HepG2 (cell line): ENCODE data around the gene FREM3. TPM values are rescaled to one million over a fixed set of nuclear protein-coding genes. Genes with fewer than 3 reads are reported as not detected.

Source experiments
- ATAC-seq: fragments of 200-7000 bp; cut with Tn5 transposase; 3 replicates; pipeline ENCODE4 v1.9.1; 2020; ENCODE audit warnings: mild to moderate bottlenecking, moderate library complexity
- BruUV-seq: library from RNA; stranded (reverse); fragments of 400-500 nt; replicated peaks from 2 replicates; lab custom pipeline; 2021; lab: Mats Ljungman, UMichigan
- CTCF ChIA-PET: fragments of 300-600 bp; formaldehyde crosslinking; extraction: SDS; loops from one replicate; lab custom pipeline; 2021; ENCODE audit warnings: low total read pairs, inconsistent platforms, low intra/inter-chr PET ratio; lab: Yijun Ruan, JAX
- POLR2A ChIA-PET: fragments of 350-600 bp; sonication (Branson Sonifier 250); formaldehyde crosslinking; loops from one replicate; lab custom pipeline; 2020; ENCODE audit warnings: antibody characterized with exemption, inconsistent platforms; lab: Yijun Ruan, JAX
- DNase-seq: peaks from one replicate; pipeline ENCODE4 v3.0.0-alpha.2; 2015; ENCODE audit warnings: low spot score
- FAIRE-seq: peaks from 3 replicates; lab custom pipeline; 2011; peaks lifted over from hg19 to GRCh38; lab: Jason Lieb, UNC
- H2AFZ ChIP-seq: one replicate; pipeline ENCODE4 v1.6.1; 2011; ENCODE audit warnings: low read length, inconsistent platforms
- H3K27ac ChIP-seq: fragments of 300-600 bp; 3 replicates; pipeline ENCODE4 v1.8.0; 2011; ENCODE audit warnings: mixed run types, mild to moderate bottlenecking, mixed read lengths, low read length, inconsistent platforms; ENCODE audit not compliant: insufficient read depth; ENCODE audit errors: extremely low read length
- H3K27me3 ChIP-seq, 2 experiments: fragments of 200-600 bp in 1 of 2; 2 replicates in 1 of 2; 3 replicates in 1 of 2; pipeline versions ENCODE4 v1.6.0 to v1.8.0; 2011; ENCODE audit warnings: low read length in 2 of 2, mild to moderate bottlenecking in 2 of 2, moderate library complexity in 2 of 2, inconsistent platforms in 1 of 2; ENCODE audit not compliant: insufficient read depth in 2 of 2, control insufficient read depth in 1 of 2
- H3K36me3 ChIP-seq, 2 experiments: fragments of 200-600 bp in 1 of 2; replicated peaks in 1 of 2; 2 replicates in 1 of 2; 3 replicates in 1 of 2; pipeline versions ENCODE4 v1.5.1 to v1.8.0; 2011; ENCODE audit warnings: low read length in 2 of 2, inconsistent platforms in 1 of 2; ENCODE audit not compliant: insufficient read depth in 2 of 2, control insufficient read depth in 1 of 2
- H3K4me1 ChIP-seq: 2 replicates; pipeline ENCODE4 v1.5.1; 2012; ENCODE audit warnings: low read length, inconsistent platforms; ENCODE audit not compliant: insufficient read depth
- H3K4me2 ChIP-seq: 2 replicates; pipeline ENCODE4 v1.6.0; 2011; ENCODE audit warnings: low read depth, low read length, inconsistent platforms
- H3K4me3 ChIP-seq, 3 experiments: fragments of 200-600 bp in 1 of 3; sonication (generic), shearing (Covaris generic) in 1 of 3; replicated peaks in 1 of 3; 2 replicates each; pipeline ENCODE4 v1.5.1; 2011 to 2016; ENCODE audit warnings: low read length in 3 of 3, inconsistent platforms in 2 of 3, low read depth in 2 of 3, mild to moderate bottlenecking in 2 of 3, control low read depth in 1 of 3, mixed read lengths in 1 of 3; ENCODE audit not compliant: insufficient read depth in 1 of 3
- H3K79me2 ChIP-seq: one replicate; pipeline ENCODE4 v1.6.1; 2011; ENCODE audit warnings: low read length, inconsistent platforms; ENCODE audit not compliant: insufficient read depth
- H3K9ac ChIP-seq: 2 replicates; pipeline ENCODE4 v1.6.0; 2011; ENCODE audit warnings: mild to moderate bottlenecking, low read depth, low read length, inconsistent platforms; ENCODE audit not compliant: insufficient read depth
- H3K9me3 ChIP-seq: 2 replicates; pipeline ENCODE4 v1.5.1; 2012; ENCODE audit warnings: mild to moderate bottlenecking, low read length
- H4K20me1 ChIP-seq: 2 replicates; pipeline ENCODE4 v1.6.0; 2011; ENCODE audit warnings: inconsistent platforms, mild to moderate bottlenecking, low read length, moderate library complexity; ENCODE audit not compliant: insufficient read depth
- BRCA1 ChIP-seq: sonication (generic); formaldehyde crosslinking; IDR thresholded peaks from 2 replicates; pipeline ENCODE4 v1.4.0; 2020; ENCODE audit warnings: missing genetic modification reagents
- KLF13 ChIP-seq: sonication (generic); formaldehyde crosslinking; IDR thresholded peaks from 2 replicates; pipeline ENCODE4 v1.4.0; 2020; ENCODE audit warnings: mild to moderate bottlenecking, missing genetic modification reagents
- NONO ChIP-seq, 2 experiments: fragments of 450-650 bp in 1 of 2; sonication (generic) in 1 of 2; formaldehyde crosslinking in 1 of 2; IDR thresholded peaks in 1 of 2; conservative IDR thresholded peaks in 1 of 2; 2 replicates each; pipeline versions ENCODE4 v1.6.1 to v1.8.0; 2017 to 2022; ENCODE audit warnings: mild to moderate bottlenecking in 1 of 2, missing genetic modification reagents in 1 of 2, moderate library complexity in 1 of 2
- RFX1 ChIP-seq: fragments of 450-650 bp; IDR thresholded peaks from 2 replicates; pipeline ENCODE4 v1.6.1; 2017
- RFX3 ChIP-seq: IDR thresholded peaks from 2 replicates; pipeline ENCODE4 v1.6.1; 2016; ENCODE audit warnings: missing biosample characterization, missing genetic modification reagents
- ZFP36L2 ChIP-seq: sonication (generic); formaldehyde crosslinking; IDR thresholded peaks from 2 replicates; pipeline ENCODE4 v1.4.0; 2020; ENCODE audit warnings: missing genetic modification reagents
- ZMYM3 ChIP-seq: sonication (generic); formaldehyde crosslinking; IDR thresholded peaks from 2 replicates; pipeline ENCODE4 v1.5.1; 2020; ENCODE audit warnings: mild to moderate bottlenecking, missing genetic modification reagents
- ZNF225 ChIP-seq: sonication (generic); formaldehyde crosslinking; IDR thresholded peaks from 2 replicates; pipeline ENCODE4 v1.4.0; 2020; ENCODE audit warnings: mild to moderate bottlenecking, missing genetic modification reagents
- ZNF607 ChIP-seq: sonication (generic); formaldehyde crosslinking; IDR thresholded peaks from 2 replicates; pipeline ENCODE4 v1.5.1; 2020; ENCODE audit warnings: missing genetic modification reagents, mild to moderate bottlenecking, borderline replicate concordance
- ZNF749 ChIP-seq: sonication (generic); formaldehyde crosslinking; IDR thresholded peaks from 2 replicates; pipeline ENCODE4 v1.8.0; 2022; ENCODE audit warnings: mild to moderate bottlenecking, missing genetic modification reagents, moderate library complexity, borderline replicate concordance
- WGBS: methylation state at CpG from one replicate; pipeline ENCODE4 v1.1.6; 2017; ENCODE audit warnings: low lambda C conversion rate; 5-methylcytosine and 5-hydroxymethylcytosine counted together
- in situ Hi-C: cut with HindIII; loops from 2 replicates; pipeline ENCODE4 v1.10.0; 2017; ENCODE audit warnings: low pct_unique_long_range_greater_than_20kb; ENCODE audit not compliant: extremely low pct_ligation_motif_present
- intact Hi-C: fragments of 100-400 bp; cut with micrococcal nuclease; formaldehyde crosslinking; loops from one replicate; pipeline ENCODE4 v1.10.0; 2022; ENCODE audit not compliant: unreplicated experiment
- polyA plus RNA-seq, 8 experiments: library from polyadenylated mRNA; depleted of rRNA in 3 of 8; stranded (reverse) in 7 of 8; unstranded in 1 of 8; fragments of >200 nt; fragmentation: Illumina TruSeq in 4 of 8; extraction: Trizol in 4 of 8; gene quantifications; 2 replicates each; pipeline versions ENCODE4 v1.2.1 to v1.2.3, GENCODE V29; 2011 to 2016; ENCODE audit warnings: low read depth in 4 of 8, missing spikeins in 1 of 8, mixed read lengths in 1 of 8; ENCODE audit not compliant: insufficient read depth in 1 of 8
- total RNA-seq, 5 experiments: library from RNA; depleted of rRNA; stranded (reverse); fragments of >200 nt; fragmentation: Illumina TruSeq; extraction: Trizol; gene quantifications; 2 replicates each; pipeline ENCODE4 v1.2.3, GENCODE V29; 2016; ENCODE audit warnings: low read depth in 1 of 5

The FREM3 gene
- total and polyA plus RNA-seq, 2 of the 13 experiments (the other 11 are each of a cell fraction or from before 2014, with no cell fraction given) = not detected

GRCh38 chr4:143599827-143600226 lies 100.6 kb downstream of the FREM3 start:
- ChIA-PET POLR2A (no interaction called here), CTCF (no interaction called here)
- TF ChIP-seq RFX1 = no peak
- TF ChIP-seq KLF13 (CRISPR knock-in tag) = no peak
- TF ChIP-seq ZNF225 (CRISPR knock-in tag) = no peak
- no peak for TF ChIP-seq ZMYM3 (CRISPR knock-in tag)
- TF ChIP-seq BRCA1 (CRISPR knock-in tag) = no peak
- no peak for TF ChIP-seq ZNF749 (CRISPR knock-in tag)
- no peak for TF ChIP-seq ZFP36L2 (CRISPR knock-in tag)
- FAIRE-seq (no peak), ATAC-seq (no peak), DNase-seq (no peak)
- no peaks in the 10 kb centered on the region for H3K79me2 ChIP-seq
- BruUV-seq = no TSS peak
- WGBS = 55% methylated on average over 1 of the region's 1 CpG
- in situ Hi-C loops (no loop called here), intact Hi-C loops (no loop called here)
- no peaks in the 10 kb centered on the region for H3K27me3 ChIP-seq
- no peak overlapping the region for H3K4me3 ChIP-seq
- no peak overlapping the region for H2AFZ ChIP-seq
- no peak overlapping the region for H3K27ac ChIP-seq
- no peaks in the 10 kb centered on the region for H3K36me3 ChIP-seq
- no peaks in the 10 kb centered on the region for H3K4me1 ChIP-seq
- no peak overlapping the region for H3K9ac ChIP-seq
- H4K20me1 ChIP-seq = no peaks in the 10 kb centered on the region
- H3K9me3 ChIP-seq = no peaks in the 10 kb centered on the region
- H3K4me2 ChIP-seq = no peak overlapping the region

- Histone ChIP-seq H3K36me3 (no peaks in the 10 kb centered on the region), H3K27me3 (no peaks in the 10 kb centered on the region), H3K27ac (no peak overlapping the region), H3K9ac (no peak overlapping the region), H4K20me1 (no peaks in the 10 kb centered on the region), H3K4me2 (no peak overlapping the region), H3K9me3 (no peaks in the 10 kb centered on the region), H3K4me1 (no peaks in the 10 kb centered on the region), H3K4me3 (no peak overlapping the region), H2AFZ (no peak overlapping the region), H3K79me2 (no peaks in the 10 kb centered on the region)
- in situ Hi-C loops (no loop called here), intact Hi-C loops (no loop called here)
- TF ChIP-seq NONO (IDR thresholded peaks at IDR 0.05) (no peak), NONO (CRISPR knock-in tag; conservative IDR thresholded peaks at IDR 0.05) (no peak), RFX3 (CRISPR knock-in tag) (no peak), ZNF607 (CRISPR knock-in tag) (no peak)
- ChIA-PET CTCF (no interaction called here), POLR2A (no interaction called here)
- FAIRE-seq = no peak
- ATAC-seq = no peak
- DNase-seq = no peak
- no TSS peak for BruUV-seq
Measured at GRCh38 chr4:143598816-143599215, 101.7 kb downstream of the FREM3 start.
